NCI-H446 (cell line): Measurements from ENCODE around the gene GPR87.
A peak's percentile ranks its signal among the peaks of the same experiment; 100 is the strongest.

Experiments
- DNase-seq, 2 experiments: peaks; one replicate each; lab custom pipeline; 2025; lab: John Stamatoyannopoulos, UW

Gene GPR87

GRCh38 chr3:151282921-151283320 lies 33.7 kb downstream of the GPR87 start:
- DNase-seq = peak; percentile 13 to 62

- no peak for DNase-seq
These were observed 34.8 kb downstream of the GPR87 start for GRCh38 chr3:151281671-151282324.

GRCh38 chr3:151278230-151278629 lies 38.4 kb downstream of the GPR87 start, which contains the start of gene P2RY14:
TSS of gene P2RY14 (minus strand) at chr3:151278542. CDS start at chr3:151214316, 64,226 bp downstream.
- no peak for DNase-seq

- no peak for DNase-seq
These were observed 40.0 kb downstream of the GPR87 start for GRCh38 chr3:151276687-151277042.

- no peak for DNase-seq
These were observed 40.5 kb downstream of the GPR87 start for GRCh38 chr3:151276038-151276686.

- DNase-seq = peak in 1 of 2 experiments; percentile 14
These were observed 41.5 kb downstream of the GPR87 start for GRCh38 chr3:151275091-151275490.

GRCh38 chr3:151269631-151270030 lies 47.0 kb downstream of the GPR87 start:
- no peak for DNase-seq

GRCh38 chr3:151268267-151269235 lies 48.1 kb downstream of the GPR87 start:
- no peak for DNase-seq

GRCh38 chr3:151267066-151267465 lies 49.6 kb downstream of the GPR87 start:
- no peak for DNase-seq

GRCh38 chr3:151265866-151266265 lies 50.8 kb downstream of the GPR87 start:
- DNase-seq = no peak

- DNase-seq = no peak
These were observed 51.5 kb downstream of the GPR87 start for GRCh38 chr3:151265166-151265565.

GRCh38 chr3:151264605-151265004 lies 52.0 kb downstream of the GPR87 start:
- DNase-seq = no peak

- DNase-seq = no peak
These were observed 53.6 kb downstream of the GPR87 start for GRCh38 chr3:151262871-151263525.

GRCh38 chr3:151259664-151260063 lies 57.0 kb downstream of the GPR87 start:
- no peak for DNase-seq

GRCh38 chr3:151256749-151257148 lies 59.9 kb downstream of the GPR87 start:
- no peak for DNase-seq

- no peak for DNase-seq
These were observed 67.8 kb downstream of the GPR87 start for GRCh38 chr3:151248772-151249337.
